GM23248 (cell line): Measurements from ENCODE around the gene GLT1D1.

ENCODE experiments used
- EZH2 ChIP-seq: fragments of 200-600 bp; sonication (generic); IDR thresholded peaks from 2 replicates; pipeline ENCODE4 v1.6.1; 2018; ENCODE audit warnings: antibody characterized with exemption, mild to moderate bottlenecking; ENCODE audit not compliant: insufficient read depth, poor library complexity, severe bottlenecking
- EZH2phosphoT487 ChIP-seq: fragments of 200-600 bp; sonication (generic); IDR thresholded peaks from 2 replicates; pipeline ENCODE4 v1.6.1; 2018; ENCODE audit warnings: antibody characterized with exemption, moderate library complexity, mild to moderate bottlenecking, low read depth; ENCODE audit not compliant: insufficient read depth

- TF ChIP-seq EZH2phosphoT487 (no peak), EZH2 (no peak)
These were observed 95.8 kb downstream of the GLT1D1 start for GRCh38 chr12:128949086-128949485.
